Measurements from ENCODE around the gene TPO. TPM values are rescaled to one million over a fixed set of nuclear protein-coding genes. Genes with fewer than 3 reads are reported as not detected.

TPO gene
- total RNA-seq, 1 donor from 2014 or later = not detected

- DNase-seq (ENCODE audit: low read depth in 2 of 2) = no peak
Measured at GRCh38 chr2:1582891-1583341, 169.7 kb downstream of the TPO start.

- DNase-seq (ENCODE audit: low read depth in 2 of 2) = no peak
Measured at GRCh38 chr2:1584051-1584531, 170.8 kb downstream of the TPO start.

- no peak for DNase-seq (ENCODE audit: low read depth in 2 of 2)
Measured at GRCh38 chr2:1584691-1585485, 171.6 kb downstream of the TPO start.

DNA sequence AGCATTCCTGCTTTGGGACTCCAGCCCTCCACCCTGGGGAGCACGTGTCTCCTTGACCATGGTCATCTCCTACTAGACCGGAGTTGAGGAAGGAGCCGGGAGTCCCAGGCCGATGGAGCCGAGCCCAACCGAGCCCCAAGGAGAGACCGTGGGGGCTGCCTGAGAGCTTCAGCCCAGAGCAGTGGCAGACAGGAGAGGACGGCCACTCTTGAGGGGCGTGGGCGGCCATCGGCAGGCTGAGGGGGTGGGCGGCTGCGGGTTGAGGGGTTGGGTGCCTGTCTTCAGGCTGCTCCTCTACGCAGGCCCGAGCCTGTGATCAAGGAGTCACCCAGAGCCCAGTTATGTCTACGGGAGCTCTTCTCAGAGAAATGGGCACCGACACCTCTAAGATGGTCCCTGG, 172.4 kb downstream of the TPO start:
- DNase-seq (ENCODE audit: low read depth in 2 of 2) = no peak

- no peak for DNase-seq (ENCODE audit: low read depth in 2 of 2)
Measured at GRCh38 chr2:1586251-1586922, 173.1 kb downstream of the TPO start.

DNA sequence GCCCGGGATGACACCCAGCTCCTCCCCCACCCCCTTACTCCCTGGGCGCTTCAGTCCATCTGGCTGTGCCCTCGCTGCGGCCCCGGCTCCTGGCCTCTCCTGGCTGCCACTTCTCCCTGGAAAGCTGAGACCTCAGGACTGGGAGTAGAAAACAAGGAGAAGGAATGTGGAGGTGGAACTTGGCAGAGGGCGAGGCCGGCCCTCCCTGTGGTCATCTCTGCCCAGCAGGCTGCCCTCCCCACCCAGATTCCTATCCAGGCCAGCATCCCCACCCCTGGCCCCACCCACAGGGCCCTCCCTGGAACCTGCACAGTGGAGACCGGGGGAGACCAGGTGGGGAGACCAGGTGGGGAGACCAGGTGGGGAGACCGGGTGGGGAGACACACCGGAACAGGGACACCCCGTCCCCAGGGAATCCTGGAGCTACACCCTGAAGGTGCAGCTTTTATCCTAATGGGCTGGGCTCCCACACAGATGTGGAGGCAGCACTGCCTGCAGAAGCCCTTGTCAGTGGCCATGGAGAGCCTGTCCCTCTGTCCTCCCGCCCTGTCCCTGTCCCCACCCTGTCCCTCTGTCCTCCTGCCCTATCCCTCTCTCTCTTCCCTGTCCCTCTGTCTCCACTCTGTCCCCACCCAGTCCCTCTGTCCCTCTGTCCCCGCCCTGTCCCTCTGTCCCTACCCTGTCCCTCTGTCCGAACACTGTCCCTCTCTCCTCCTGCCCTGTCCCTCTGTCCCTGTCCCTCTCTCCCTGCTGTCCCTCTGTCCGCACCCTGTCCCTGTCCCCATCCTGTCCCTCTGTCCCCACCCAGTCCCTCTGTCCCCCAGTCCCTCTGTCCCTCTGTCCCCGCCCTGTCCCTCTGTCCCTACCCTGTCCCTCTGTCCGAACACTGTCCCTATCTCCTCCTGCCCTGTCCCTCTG, 173.9 kb downstream of the TPO start:
- DNase-seq (ENCODE audit: low read depth in 2 of 2) = no peak

DNA sequence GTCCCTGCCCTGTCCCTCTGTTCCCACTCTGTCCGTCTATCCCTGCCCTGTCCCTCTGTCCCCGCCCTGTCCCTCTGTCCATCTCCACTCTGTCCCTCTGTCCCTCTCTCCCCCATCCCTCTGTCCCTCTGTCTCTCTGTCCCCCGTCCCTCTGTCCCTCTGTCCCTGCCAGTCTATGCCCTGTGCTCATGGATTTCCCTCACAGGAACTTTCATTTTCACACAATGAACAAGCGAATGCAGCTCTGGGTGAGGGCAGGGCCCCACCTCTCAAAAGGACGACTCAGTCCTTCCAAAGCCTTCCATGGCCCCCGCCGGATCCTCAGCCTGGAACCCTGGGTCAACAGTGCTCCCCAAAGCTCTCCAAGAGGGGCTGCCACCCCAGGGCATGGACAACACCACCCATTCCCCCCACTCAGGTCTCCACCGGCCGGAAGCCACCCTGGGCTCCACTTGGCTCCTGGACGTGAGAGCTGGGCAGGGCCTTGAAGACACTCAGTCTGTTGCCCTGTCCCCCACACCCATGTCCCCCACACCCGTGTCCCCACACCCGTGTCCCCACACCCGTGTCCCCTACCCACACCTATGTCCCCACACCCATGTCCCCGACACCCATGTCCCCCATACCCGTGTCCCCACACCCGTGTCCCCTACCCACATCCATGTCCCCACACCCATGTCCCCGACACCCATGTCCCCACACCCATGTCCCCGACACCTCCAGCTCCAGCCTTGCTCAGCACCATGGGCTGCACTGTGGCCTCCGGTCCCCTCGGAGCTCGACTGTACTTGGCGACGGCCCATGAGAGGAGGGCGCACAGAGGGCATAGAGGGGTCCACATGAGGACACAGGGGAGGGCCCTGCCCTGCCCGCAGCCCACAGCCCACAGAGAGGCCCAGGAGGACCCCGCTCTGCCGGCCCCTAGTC, 175.1 kb downstream of the TPO start:
- no peak for DNase-seq (ENCODE audit: low read depth in 2 of 2)

DNA sequence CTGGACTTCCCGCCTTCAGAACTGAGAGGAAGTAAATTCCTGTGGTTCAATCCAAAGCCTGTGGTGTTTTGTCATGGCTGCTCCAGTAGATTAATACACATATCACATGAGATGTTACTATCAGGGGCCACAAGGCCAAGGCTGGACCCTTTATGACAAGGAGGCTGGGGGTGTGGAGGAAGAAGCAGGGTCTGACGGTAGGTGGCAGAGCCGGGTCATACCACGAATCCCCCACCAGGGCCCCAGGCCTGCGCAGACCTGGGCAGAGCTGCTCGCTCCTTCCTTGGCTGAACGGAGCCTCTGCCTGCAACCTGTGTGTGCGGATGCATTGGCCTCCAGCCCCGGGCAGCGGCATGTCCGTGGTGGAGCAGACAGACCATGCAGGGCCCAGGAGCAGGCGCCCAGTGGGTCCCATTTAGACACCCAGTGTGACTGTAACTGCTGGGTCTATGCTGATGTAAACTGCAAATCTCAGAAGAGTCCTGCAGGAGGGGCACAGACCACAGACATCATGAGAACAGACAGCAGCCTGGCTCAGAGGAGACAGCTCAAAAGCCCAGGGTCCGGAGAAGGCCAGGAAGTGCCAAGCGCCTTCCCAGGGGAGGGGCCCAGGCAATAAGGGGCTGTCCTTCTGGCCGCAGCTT, 175.8 kb downstream of the TPO start:
- DNase-seq (ENCODE audit: low read depth in 2 of 2) = no peak

GRCh38 chr2:1590596-1591460, 177.6 kb downstream of the TPO start:
- DNase-seq (ENCODE audit: low read depth in 2 of 2) = peak; percentile 83 to 89

DNA sequence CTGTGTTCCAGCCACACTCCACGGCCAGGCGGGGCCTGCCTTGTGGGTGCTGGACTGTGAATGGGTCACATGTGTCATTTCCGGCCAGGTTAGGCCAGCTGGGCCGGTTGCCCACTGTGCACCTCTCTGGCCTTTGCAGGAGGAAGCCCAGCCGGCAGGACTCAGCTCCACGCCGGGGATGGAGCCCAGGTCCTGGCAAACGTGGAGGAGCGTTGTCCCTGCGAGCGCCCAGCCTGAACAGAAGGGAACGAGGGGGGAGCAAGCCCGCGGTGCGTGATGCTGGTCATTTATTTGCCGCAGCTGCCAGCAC, 178.2 kb downstream of the TPO start:
- DNase-seq (ENCODE audit: low read depth in 2 of 2) = peak in 1 of 2 donors; percentile 54
